Measurements from ENCODE around the gene KRT76.

DNA sequence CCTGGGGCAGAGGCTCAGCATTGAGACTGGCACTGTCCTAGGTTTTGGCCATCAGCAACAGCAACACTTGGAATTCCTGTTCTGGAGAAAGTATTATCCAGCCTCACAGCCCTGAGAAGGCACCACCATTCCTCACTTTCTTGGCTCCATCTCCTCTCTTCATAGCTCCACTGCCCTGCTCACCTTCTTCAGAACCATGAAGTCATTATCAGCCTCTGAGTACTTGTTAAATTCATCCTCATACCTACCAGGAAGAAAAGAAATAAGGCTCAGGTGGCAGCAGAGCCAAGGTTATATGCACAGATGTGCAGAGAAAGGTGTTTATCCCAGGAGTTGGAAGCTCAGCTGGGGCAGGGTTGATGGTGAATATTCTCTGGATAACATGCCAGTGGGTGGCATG lies 25.4 kb downstream of the KRT76 start:
- TF ChIP-seq, protein P1, sequence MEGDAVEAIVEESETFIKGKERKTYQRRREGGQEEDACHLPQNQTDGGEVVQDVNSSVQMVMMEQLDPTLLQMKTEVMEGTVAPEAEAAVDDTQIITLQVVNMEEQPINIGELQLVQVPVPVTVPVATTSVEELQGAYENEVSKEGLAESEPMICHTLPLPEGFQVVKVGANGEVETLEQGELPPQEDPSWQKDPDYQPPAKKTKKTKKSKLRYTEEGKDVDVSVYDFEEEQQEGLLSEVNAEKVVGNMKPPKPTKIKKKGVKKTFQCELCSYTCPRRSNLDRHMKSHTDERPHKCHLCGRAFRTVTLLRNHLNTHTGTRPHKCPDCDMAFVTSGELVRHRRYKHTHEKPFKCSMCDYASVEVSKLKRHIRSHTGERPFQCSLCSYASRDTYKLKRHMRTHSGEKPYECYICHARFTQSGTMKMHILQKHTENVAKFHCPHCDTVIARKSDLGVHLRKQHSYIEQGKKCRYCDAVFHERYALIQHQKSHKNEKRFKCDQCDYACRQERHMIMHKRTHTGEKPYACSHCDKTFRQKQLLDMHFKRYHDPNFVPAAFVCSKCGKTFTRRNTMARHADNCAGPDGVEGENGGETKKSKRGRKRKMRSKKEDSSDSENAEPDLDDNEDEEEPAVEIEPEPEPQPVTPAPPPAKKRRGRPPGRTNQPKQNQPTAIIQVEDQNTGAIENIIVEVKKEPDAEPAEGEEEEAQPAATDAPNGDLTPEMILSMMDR (IDR thresholded peaks at IDR 0.05), result no peak
- TF ChIP-seq EP300 (IDR thresholded peaks at IDR 0.05) (no peak), POLR2A (IDR thresholded peaks at IDR 0.05) (no peak)

All from tibial nerve (tissue), 4 donors.